HepG2 (cell line): Measurements from ENCODE around the gene NDUFB8. TPM values are rescaled to one million over a fixed set of nuclear protein-coding genes. Genes with fewer than 3 reads are reported as not detected.

ENCODE experiments used
- AKAP8 ChIP-seq: sonication (generic); formaldehyde crosslinking; IDR thresholded peaks from 2 replicates; pipeline ENCODE4 v1.5.1; 2020; ENCODE audit warnings: mild to moderate bottlenecking, missing genetic modification reagents
- ASH2L ChIP-seq: fragments of 300-600, 200-600 bp; sonication (generic); IDR thresholded peaks from 2 replicates; pipeline ENCODE4 v1.7.0; 2017; ENCODE audit warnings: low read depth, mild to moderate bottlenecking, moderate library complexity, mixed read lengths, low read length; ENCODE audit not compliant: insufficient read length
- ESRRA ChIP-seq: sonication (generic); formaldehyde crosslinking; IDR thresholded peaks from 2 replicates; pipeline ENCODE4 v1.5.1; 2020; ENCODE audit warnings: mild to moderate bottlenecking, low read depth, missing genetic modification reagents
- HNRNPK ChIP-seq: fragments of 200-400 bp; formaldehyde crosslinking; IDR thresholded peaks from 2 replicates; pipeline ENCODE4 v1.6.1; 2018; ENCODE audit warnings: low read length, low read depth, moderate library complexity, mild to moderate bottlenecking; ENCODE audit not compliant: poor library complexity, severe bottlenecking
- IRX3 ChIP-seq: sonication (generic); formaldehyde crosslinking; IDR thresholded peaks from 2 replicates; pipeline ENCODE4 v1.8.1; 2023; ENCODE audit warnings: mild to moderate bottlenecking, low read depth, missing genetic modification reagents, borderline replicate concordance
- KAT2B ChIP-seq: fragments of 150-350 bp; IDR thresholded peaks from 2 replicates; pipeline ENCODE4 v1.6.1; 2014; ENCODE audit warnings: low read depth, low read length, borderline replicate concordance
- KLF16 ChIP-seq, 2 experiments: sonication (generic) in 1 of 2; formaldehyde crosslinking in 1 of 2; IDR thresholded peaks; 2 replicates each; pipeline versions ENCODE4 v1.6.1 to v1.8.0; 2016 to 2023; ENCODE audit warnings: missing genetic modification reagents in 2 of 2, missing compliant biosample characterization in 1 of 2
- SETDB1 ChIP-seq: sonication (generic); formaldehyde crosslinking; IDR thresholded peaks from 2 replicates; pipeline ENCODE4 v1.5.1; 2020; ENCODE audit warnings: missing genetic modification reagents, mild to moderate bottlenecking, borderline replicate concordance
- TCF7L2 ChIP-seq: IDR thresholded peaks from 2 replicates; pipeline ENCODE4 v1.6.1; 2011; ENCODE audit warnings: mild to moderate bottlenecking, low read depth, low read length, moderate library complexity
- THYN1 ChIP-seq: sonication (generic); formaldehyde crosslinking; IDR thresholded peaks from 2 replicates; pipeline ENCODE4 v1.8.1; 2023; ENCODE audit warnings: low read depth, mild to moderate bottlenecking, moderate library complexity, missing genetic modification reagents, borderline replicate concordance
- ZC3H13 ChIP-seq: sonication (generic); formaldehyde crosslinking; IDR thresholded peaks from 2 replicates; pipeline ENCODE4 v1.8.1; 2023; ENCODE audit warnings: mild to moderate bottlenecking, missing genetic modification reagents, moderate library complexity
- ZNF230 ChIP-seq: sonication (generic); formaldehyde crosslinking; IDR thresholded peaks from 2 replicates; pipeline ENCODE4 v1.4.0; 2020; ENCODE audit warnings: mild to moderate bottlenecking, missing genetic modification reagents
- ZNF274 ChIP-seq: sonication (generic); formaldehyde crosslinking; IDR thresholded peaks from 2 replicates; pipeline ENCODE4 v1.5.1; 2020; ENCODE audit warnings: mild to moderate bottlenecking, missing genetic modification reagents
- ZNF383 ChIP-seq: sonication (generic); formaldehyde crosslinking; IDR thresholded peaks from 2 replicates; pipeline ENCODE4 v1.4.0; 2020; ENCODE audit warnings: missing genetic modification reagents, mild to moderate bottlenecking, borderline replicate concordance
- ZSCAN9 ChIP-seq: IDR thresholded peaks from 2 replicates; pipeline ENCODE4 v1.6.1; 2016; ENCODE audit warnings: borderline replicate concordance
- polyA plus RNA-seq, 8 experiments: library from polyadenylated mRNA; depleted of rRNA in 3 of 8; stranded (reverse) in 7 of 8; unstranded in 1 of 8; fragments of >200 nt; fragmentation: Illumina TruSeq in 4 of 8; extraction: Trizol in 4 of 8; gene quantifications; 2 replicates each; pipeline versions ENCODE4 v1.2.1 to v1.2.3, GENCODE V29; 2011 to 2016; ENCODE audit warnings: low read depth in 4 of 8, missing spikeins in 1 of 8, mixed read lengths in 1 of 8; ENCODE audit not compliant: insufficient read depth in 1 of 8
- total RNA-seq, 5 experiments: library from RNA; depleted of rRNA; stranded (reverse); fragments of >200 nt; fragmentation: Illumina TruSeq; extraction: Trizol; gene quantifications; 2 replicates each; pipeline ENCODE4 v1.2.3, GENCODE V29; 2016; ENCODE audit warnings: low read depth in 1 of 5
- TF ChIP-seq, protein P1 (sequence below): sonication (generic); formaldehyde crosslinking; IDR thresholded peaks from 2 replicates; pipeline ENCODE4 v1.4.0; 2020; ENCODE audit warnings: missing genetic modification reagents
- TF ChIP-seq, protein P2 (sequence below): sonication (generic); formaldehyde crosslinking; conservative IDR thresholded peaks from 2 replicates; pipeline ENCODE4 v1.8.0; 2022; ENCODE audit warnings: mild to moderate bottlenecking, moderate library complexity, missing genetic modification reagents
- TF ChIP-seq, protein P3 (sequence below): sonication (generic); formaldehyde crosslinking; IDR thresholded peaks from 2 replicates; pipeline ENCODE4 v1.9.0; 2021; ENCODE audit warnings: missing genetic modification reagents, borderline replicate concordance
- TF ChIP-seq, protein P4 (sequence below): sonication (generic); formaldehyde crosslinking; IDR thresholded peaks from 2 replicates; pipeline ENCODE4 v1.5.0; 2020; ENCODE audit warnings: mild to moderate bottlenecking, missing genetic modification reagents, borderline replicate concordance

The NDUFB8 gene
- total and polyA plus RNA-seq, 2 of the 13 experiments (the other 11 are each of a cell fraction or from before 2014, with no cell fraction given): 210 to 216 TPM

DNA sequence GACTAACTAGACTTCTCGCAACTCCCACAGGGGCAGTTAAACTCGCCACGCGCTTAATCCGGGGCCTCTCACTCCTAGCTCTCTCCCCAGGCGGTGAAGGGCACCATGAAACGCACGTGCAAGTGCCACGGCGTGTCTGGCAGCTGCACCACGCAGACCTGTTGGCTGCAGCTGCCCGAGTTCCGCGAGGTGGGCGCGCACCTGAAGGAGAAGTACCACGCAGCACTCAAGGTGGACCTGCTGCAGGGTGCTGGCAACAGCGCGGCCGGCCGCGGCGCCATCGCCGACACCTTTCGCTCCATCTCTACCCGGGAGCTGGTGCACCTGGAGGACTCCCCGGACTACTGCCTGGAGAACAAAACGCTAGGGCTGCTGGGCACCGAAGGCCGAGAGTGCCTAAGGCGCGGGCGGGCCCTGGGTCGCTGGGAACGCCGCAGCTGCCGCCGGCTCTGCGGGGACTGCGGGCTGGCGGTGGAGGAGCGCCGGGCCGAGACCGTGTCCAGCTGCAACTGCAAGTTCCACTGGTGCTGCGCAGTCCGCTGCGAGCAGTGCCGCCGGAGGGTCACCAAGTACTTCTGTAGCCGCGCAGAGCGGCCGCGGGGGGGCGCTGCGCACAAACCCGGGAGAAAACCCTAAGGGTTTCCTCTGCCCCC lies 47.4 kb downstream of the NDUFB8 start (continued):
- no peak for TF ChIP-seq ZNF230
- peak; percentile 17 for TF ChIP-seq HNRNPK
- no peak for TF ChIP-seq KAT2B
- TF ChIP-seq ZSCAN9 (CRISPR knock-in tag): no peak
- TF ChIP-seq ZNF383 (CRISPR knock-in tag): no peak
- TF ChIP-seq ESRRA (CRISPR knock-in tag): no peak
- TF ChIP-seq, protein P1, sequence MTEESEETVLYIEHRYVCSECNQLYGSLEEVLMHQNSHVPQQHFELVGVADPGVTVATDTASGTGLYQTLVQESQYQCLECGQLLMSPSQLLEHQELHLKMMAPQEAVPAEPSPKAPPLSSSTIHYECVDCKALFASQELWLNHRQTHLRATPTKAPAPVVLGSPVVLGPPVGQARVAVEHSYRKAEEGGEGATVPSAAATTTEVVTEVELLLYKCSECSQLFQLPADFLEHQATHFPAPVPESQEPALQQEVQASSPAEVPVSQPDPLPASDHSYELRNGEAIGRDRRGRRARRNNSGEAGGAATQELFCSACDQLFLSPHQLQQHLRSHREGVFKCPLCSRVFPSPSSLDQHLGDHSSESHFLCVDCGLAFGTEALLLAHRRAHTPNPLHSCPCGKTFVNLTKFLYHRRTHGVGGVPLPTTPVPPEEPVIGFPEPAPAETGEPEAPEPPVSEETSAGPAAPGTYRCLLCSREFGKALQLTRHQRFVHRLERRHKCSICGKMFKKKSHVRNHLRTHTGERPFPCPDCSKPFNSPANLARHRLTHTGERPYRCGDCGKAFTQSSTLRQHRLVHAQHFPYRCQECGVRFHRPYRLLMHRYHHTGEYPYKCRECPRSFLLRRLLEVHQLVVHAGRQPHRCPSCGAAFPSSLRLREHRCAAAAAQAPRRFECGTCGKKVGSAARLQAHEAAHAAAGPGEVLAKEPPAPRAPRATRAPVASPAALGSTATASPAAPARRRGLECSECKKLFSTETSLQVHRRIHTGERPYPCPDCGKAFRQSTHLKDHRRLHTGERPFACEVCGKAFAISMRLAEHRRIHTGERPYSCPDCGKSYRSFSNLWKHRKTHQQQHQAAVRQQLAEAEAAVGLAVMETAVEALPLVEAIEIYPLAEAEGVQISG (CRISPR knock-in tag): peak; percentile 45
- TF ChIP-seq ASH2L: peak; percentile 33
- TF ChIP-seq, protein P2, sequence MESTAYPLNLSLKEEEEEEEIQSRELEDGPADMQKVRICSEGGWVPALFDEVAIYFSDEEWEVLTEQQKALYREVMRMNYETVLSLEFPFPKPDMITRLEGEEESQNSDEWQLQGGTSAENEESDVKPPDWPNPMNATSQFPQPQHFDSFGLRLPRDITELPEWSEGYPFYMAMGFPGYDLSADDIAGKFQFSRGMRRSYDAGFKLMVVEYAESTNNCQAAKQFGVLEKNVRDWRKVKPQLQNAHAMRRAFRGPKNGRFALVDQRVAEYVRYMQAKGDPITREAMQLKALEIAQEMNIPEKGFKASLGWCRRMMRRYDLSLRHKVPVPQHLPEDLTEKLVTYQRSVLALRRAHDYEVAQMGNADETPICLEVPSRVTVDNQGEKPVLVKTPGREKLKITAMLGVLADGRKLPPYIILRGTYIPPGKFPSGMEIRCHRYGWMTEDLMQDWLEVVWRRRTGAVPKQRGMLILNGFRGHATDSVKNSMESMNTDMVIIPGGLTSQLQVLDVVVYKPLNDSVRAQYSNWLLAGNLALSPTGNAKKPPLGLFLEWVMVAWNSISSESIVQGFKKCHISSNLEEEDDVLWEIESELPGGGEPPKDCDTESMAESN: peak; percentile 28; the same call in 1 of the 2 replicates
- TF ChIP-seq ZC3H13 (CRISPR knock-in tag): 0 out of 2 replicates have a peak, but pooled peaks have one; percentile 25
- TF ChIP-seq ZNF274 (CRISPR knock-in tag): peak; percentile 62; the same call in 1 of the 2 replicates
- TF ChIP-seq SETDB1 (CRISPR knock-in tag): no peak
- no peak for TF ChIP-seq TCF7L2
- no peak for TF ChIP-seq IRX3 (CRISPR knock-in tag)
- TF ChIP-seq, protein P3, sequence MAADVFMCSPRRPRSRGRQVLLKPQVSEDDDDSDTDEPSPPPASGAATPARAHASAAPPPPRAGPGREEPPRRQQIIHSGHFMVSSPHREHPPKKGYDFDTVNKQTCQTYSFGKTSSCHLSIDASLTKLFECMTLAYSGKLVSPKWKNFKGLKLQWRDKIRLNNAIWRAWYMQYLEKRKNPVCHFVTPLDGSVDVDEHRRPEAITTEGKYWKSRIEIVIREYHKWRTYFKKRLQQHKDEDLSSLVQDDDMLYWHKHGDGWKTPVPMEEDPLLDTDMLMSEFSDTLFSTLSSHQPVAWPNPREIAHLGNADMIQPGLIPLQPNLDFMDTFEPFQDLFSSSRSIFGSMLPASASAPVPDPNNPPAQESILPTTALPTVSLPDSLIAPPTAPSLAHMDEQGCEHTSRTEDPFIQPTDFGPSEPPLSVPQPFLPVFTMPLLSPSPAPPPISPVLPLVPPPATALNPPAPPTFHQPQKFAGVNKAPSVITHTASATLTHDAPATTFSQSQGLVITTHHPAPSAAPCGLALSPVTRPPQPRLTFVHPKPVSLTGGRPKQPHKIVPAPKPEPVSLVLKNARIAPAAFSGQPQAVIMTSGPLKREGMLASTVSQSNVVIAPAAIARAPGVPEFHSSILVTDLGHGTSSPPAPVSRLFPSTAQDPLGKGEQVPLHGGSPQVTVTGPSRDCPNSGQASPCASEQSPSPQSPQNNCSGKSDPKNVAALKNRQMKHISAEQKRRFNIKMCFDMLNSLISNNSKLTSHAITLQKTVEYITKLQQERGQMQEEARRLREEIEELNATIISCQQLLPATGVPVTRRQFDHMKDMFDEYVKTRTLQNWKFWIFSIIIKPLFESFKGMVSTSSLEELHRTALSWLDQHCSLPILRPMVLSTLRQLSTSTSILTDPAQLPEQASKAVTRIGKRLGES: no peak
- TF ChIP-seq, protein P4, sequence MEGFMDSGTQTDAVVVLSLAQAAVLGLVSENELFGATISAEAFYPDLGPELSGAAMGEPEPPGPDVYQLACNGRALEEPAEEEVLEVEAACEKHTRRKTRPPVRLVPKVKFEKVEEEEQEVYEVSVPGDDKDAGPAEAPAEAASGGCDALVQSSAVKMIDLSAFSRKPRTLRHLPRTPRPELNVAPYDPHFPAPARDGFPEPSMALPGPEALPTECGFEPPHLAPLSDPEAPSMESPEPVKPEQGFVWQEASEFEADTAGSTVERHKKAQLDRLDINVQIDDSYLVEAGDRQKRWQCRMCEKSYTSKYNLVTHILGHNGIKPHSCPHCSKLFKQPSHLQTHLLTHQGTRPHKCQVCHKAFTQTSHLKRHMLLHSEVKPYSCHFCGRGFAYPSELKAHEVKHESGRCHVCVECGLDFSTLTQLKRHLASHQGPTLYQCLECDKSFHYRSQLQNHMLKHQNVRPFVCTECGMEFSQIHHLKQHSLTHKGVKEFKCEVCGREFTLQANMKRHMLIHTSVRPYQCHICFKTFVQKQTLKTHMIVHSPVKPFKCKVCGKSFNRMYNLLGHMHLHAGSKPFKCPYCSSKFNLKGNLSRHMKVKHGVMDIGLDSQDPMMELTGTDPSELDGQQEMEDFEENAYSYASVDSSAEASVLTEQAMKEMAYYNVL (CRISPR knock-in tag): 0 out of 2 replicates have a peak, but pooled peaks have one; percentile 21
- TF ChIP-seq THYN1 (CRISPR knock-in tag): no peak
- no peak for TF ChIP-seq AKAP8 (CRISPR knock-in tag)
- TF ChIP-seq KLF16 (CRISPR knock-in tag; IDR thresholded peaks at IDR 0.05): no peak
